GM23248 (cell line): ENCODE measurements around the gene PCDH1.

ENCODE experiments used
- EZH2 ChIP-seq: fragments of 200-600 bp; sonication (generic); IDR thresholded peaks from 2 replicates; pipeline ENCODE4 v1.6.1; 2018; ENCODE audit warnings: antibody characterized with exemption, mild to moderate bottlenecking; ENCODE audit not compliant: insufficient read depth, poor library complexity, severe bottlenecking
- EZH2phosphoT487 ChIP-seq: fragments of 200-600 bp; sonication (generic); IDR thresholded peaks from 2 replicates; pipeline ENCODE4 v1.6.1; 2018; ENCODE audit warnings: antibody characterized with exemption, moderate library complexity, mild to moderate bottlenecking, low read depth; ENCODE audit not compliant: insufficient read depth

DNA sequence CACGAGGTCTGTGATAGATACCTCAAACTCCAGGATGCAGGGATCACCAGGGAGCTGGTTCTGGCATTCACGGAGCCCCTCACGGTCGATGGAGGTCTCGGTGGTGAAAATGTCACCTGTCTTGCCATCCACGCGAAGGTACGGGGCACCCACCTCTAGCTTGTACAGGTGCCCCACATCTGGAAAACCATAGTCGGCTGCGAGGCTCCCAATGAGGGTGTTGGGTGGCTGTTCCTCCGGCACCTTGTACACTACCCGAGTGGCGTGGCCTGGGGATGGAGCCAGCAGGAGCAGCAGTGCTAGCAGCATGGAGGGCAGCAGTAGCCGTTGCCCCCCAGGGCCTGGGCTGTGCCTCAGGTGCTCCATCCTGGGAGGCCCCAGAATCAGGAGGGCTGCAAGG lies 9.2 kb downstream of the PCDH1 start:
- TF ChIP-seq EZH2phosphoT487: no peak
- no peak for TF ChIP-seq EZH2
